HG03025 (cell line): ENCODE data around the gene LAMC1.
"Not testable (repeated sequence)": the region's sequence is repeated elsewhere in the genome, so short reads cannot be mapped to it uniquely, and the experiment has no call there.

ENCODE experiments used
- ATAC-seq: cut with Tn5 transposase; IDR thresholded peaks from one replicate; pipeline ENCODE4 v1.9.1; 2021; ENCODE audit warnings: mild to moderate bottlenecking, moderate library complexity; ENCODE audit not compliant: unreplicated experiment, low FRiP score

LAMC1 gene

DNA sequence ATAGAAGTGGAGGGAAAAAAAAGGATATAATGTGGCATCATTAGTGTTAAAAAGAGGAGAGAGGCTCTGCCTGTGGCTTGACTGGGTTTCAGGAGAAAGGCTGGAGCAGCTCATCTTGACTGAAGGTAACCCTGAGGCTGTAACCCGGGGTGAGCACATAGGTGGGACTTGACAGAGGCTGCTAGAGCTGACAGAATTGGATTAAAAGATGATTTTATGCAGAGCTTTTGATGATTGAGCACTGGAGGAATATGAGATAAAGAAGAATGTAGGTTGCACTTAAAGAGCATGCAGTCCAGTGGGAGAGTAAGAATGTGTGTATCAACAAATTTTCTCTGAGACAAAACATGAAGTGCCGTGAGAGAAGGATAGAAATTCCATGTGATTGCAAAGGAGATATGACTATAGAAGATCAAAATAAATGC, 17.3 kb downstream of the LAMC1 start:
- no peak for ATAC-seq

DNA sequence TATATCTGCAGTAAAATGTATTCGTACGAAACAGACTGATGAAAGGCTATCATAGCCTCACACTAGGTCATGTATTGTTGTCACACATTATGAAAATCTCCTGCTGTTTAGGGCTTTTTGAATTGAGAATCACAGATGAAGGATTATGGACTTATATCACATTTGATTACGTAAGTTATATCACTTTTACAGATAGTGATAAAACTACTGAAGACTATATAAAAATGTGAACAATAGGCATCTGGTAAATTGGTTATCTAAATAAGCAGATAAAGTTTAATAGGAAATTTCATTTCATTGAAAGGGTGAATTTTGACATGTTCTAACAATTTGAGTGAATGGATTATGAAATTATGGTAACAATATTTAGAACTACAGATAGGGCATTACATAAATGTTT, 20.0 kb downstream of the LAMC1 start:
- no peak for ATAC-seq

DNA sequence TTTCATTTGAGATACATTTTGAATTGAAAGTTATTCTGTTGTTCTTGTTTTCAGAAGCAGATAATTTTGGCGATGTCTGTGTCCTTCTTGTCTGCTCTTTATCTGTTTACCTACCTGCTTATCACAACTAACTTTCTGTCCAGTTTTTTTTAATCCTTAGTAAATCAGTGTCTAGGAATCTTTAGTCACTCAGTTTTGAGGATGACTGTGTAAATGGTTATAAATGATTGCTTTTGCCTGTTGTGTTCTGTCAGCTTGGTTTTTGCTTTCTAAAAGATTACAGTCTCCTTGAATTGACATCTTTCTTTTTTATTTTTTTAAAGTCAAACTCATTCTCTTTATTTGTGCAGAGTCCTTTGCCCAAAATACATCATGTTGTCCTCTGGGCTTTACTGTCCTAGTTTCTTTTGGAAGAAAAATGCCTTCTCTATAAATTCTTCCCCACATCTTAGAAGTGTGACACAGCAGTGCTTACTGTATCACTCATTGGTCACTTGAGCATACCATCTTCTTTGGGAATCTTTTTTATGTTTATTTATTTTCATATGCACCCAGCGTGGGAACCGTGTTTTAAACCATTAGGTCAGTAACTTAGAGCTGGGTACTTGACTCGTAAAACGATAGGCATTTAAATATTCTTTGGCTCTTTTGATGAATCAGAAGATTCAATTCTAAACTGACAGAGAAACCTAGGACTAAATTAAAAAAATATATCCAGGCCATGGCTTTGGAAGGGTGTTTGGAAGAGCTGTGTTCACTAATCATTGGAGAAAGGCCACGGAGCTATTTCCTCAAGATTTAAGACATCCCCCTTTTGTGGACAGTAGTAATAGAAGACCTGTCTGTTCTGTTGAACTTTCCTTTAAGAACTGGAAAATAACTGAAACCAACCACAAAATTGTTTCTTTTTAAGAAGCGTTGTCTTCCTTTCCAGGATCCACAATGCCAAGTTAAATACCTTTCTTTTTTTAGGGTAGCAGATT, 20.9 kb downstream of the LAMC1 start:
- no peak for ATAC-seq

DNA sequence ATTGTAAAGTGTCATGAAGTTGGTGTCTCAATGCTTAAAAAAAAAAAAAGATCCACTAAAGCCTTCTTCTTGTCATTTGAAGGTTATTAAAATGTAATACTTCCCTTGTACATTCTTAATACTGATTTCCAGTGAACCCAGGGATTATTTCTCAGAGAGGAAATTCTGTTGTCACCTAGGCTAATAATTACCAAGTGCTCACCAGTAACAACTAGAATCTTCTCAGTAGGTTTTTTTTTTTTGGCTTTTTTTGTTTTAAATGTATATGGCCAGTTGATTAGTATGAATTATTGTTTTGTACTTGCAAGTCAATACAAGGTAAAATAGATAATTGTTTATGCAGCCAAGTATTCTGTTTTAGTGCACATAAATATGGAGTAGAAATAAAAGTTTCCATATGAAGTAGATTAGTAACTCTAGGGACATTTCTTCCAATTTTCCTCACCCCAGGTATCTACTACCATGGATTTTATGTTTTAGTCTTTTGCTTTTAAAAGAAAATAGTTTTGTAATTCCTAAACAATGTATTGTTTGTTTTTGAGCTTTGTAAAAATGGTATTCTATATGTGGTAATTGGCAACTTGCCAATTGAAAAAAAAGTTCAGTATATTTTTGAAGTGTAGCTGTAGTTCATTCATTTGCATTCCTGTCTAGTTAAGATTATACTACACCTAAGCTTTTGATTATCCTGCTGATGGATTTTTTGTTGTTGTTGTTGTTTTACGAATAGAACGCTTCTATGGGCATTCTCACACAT, 21.9 kb downstream of the LAMC1 start:
- ATAC-seq = no peak

DNA sequence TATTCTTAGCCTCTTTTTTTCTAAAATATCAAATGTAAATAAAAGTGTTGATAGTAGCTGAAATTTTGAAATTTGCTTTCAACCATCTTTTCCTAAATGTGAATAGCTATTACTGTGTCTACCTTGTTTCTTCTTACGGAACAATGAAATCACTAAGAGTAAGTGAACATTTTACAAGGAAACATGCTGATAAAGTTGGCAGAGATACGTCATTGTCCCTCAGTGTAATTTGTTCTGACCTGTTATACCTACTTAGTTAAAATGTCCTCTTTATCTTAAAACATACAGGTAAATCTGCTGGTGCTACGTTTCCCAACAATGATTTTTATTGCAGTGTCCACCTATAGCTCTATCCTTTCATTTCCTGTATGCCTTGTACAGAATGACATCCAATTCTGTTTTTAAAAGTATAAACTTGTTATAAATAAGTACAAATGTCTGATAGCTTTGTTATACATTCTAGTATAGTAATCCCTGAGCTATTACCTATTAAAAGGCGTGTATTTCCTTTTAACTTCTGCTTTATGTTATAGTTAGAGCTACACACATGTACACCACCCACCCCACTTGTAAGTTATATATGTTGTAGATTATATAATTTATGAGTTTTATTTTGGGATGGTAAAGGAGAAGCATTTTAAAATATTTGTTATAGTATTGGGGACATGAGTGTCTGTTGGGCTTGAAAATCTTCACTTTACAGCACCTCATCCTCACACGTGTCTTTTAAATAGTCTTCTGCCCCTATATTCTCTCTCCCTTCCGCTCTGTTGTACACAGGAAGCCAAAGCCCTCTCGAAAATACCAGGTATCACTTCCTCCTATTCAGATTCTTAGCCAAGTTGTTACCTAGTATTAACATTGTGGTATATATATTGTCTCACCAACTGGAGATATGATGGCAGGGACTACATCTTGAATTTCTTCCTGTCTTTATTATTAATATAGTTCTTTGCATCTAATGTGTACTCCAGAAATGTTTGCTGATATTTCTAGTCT, 25.2 kb downstream of the LAMC1 start:
- ATAC-seq = peak; percentile 94

DNA sequence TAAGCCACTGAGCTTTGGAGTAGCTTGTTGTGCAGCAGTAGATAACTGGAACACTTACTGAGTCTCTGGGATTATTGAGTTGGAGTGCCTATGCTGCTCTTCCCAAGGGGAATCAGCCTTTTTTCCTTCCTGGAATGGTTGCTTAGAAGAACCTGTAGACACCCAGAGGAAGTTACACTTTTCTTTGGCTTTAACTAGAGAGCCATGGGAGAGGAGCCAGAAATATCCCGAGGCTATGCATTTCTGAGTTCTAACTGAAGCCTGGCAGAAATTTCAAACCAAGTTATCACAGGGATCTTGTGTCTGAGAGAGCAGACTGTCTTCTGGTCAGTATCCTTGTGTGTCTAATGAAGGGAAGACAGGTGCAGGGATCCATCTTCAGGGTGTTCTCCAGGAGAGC, 28.3 kb downstream of the LAMC1 start:
- no peak for ATAC-seq

DNA sequence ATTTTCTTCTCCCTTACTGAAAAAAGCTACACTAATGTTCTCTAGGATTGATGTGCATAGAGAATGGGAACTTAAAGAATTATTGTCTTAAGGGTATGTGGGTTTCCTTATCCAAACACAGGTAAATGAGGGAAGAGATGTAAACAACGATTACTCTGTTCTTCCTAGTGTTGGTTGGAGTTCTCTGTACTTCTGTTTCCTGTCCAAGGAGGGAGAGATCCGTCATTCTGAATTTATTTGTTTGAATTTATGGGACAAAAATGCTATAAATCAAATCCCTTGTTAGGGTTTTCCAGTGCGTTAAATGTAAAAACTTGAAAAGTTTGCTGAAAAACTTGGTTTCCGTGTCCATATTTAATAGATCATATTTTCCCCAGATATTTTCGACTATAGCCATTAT, 29.6 kb downstream of the LAMC1 start:
- ATAC-seq = no peak

DNA sequence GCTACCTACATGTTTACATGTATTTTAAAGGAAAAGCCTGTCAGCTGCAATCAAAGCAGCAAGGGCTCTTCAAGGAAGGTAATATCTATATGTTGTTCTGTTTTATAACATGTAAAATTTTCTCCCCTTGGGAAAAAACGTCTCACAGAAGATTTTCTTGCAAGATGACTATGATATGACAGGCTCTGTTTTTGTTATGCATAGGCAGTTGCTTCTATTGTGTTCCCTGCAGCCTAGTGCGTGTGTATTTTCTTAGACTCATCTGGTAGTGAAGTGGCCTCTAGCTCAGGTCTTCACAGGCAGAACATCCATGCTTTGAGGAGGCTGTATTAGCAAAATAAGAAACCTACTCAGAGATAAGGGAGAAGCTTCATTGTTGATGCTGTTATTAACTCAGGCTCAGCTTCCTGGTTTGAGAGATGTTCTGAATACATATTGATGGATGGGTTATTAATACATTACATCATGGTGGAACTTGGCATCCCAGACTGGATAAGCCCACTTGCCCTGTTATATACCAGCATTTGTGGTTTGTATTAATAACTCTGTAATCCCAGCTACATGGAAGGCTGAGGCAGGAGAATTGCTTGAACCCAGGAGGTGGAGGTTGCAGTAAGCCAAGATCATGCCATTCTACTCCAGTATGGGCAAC, 35.8 kb downstream of the LAMC1 start:
- no peak for ATAC-seq

DNA sequence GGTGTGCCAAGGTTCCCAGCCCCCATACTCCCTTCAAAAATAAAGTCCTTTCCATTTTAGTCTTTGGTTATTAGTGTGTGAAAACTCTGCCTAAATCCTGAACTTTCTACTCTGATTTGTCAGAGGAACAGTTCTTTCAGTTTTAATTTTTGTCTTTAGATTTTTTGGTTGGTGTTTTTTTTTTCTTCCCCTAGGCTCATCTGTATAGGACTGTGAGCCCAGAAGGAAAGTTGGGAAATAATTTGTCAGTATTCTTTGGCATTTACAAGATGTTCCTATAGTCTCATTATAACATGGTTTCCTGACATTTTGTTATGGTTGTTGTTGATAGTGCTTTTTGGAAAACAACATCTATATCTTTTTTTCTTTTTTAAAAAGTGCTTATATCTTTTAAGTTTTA, 38.0 kb downstream of the LAMC1 start:
- ATAC-seq = no peak

DNA sequence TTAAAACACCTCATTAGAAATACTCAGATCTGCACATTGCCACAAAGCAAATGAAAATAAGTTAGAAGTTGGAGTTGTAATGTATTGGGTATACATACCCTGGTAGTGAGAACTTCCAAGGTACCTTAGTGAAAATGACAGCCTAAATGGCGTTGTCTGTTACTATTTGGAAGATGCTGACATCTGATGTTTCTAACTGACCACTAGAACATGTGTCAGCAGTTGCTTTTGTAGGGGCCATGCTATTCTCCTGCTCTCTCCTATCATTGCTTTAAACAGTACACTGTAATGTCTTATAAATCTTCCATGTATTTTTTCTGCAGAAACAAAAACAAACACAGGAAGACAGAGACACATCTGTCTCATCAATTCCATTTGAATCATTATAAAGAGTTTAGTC, 40.1 kb downstream of the LAMC1 start:
- ATAC-seq = no peak

DNA sequence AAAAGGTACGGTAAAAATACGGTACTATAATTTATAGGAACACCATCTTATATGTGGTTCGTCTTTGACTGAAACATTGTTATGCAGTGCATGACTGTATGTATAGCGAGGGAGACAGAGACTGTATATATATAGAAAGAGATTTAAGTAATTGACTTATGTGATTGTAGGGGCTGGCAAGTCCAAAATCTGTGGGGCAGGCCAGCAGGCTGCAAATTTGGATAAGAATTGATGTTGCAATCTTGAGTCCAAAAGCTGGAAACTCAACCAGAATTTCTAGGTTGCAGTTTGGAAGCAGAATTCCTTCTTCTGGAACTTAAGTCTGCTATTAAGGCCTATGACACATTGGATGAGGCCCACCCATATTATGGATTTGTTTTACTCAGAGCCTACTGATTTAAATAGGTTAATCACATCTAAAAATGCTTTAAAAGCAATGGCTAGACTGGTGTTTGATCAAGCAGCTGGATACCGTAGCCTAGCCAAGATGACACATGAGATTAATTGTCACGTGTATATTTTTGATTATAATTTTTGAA, 42.0 kb downstream of the LAMC1 start:
- ATAC-seq = no peak

DNA sequence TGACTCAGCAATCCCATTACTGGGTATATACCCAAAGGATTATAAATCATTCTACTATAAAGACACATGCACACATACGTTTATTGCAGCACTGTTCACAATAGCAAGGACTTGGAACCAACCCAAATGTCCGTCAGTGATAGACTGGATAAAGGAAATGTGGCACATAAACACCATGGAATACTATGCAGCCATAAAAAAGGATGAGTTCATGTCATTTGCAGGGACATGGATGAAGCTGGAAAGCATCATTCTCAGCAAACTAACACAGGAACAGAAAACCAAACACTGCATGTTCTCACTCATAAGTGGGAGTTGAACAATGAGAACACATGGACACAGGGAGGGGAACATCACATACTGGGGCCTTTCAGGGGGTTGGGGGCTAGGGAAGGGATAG, 43.2 kb downstream of the LAMC1 start:
- not testable (repeated sequence) for ATAC-seq

DNA sequence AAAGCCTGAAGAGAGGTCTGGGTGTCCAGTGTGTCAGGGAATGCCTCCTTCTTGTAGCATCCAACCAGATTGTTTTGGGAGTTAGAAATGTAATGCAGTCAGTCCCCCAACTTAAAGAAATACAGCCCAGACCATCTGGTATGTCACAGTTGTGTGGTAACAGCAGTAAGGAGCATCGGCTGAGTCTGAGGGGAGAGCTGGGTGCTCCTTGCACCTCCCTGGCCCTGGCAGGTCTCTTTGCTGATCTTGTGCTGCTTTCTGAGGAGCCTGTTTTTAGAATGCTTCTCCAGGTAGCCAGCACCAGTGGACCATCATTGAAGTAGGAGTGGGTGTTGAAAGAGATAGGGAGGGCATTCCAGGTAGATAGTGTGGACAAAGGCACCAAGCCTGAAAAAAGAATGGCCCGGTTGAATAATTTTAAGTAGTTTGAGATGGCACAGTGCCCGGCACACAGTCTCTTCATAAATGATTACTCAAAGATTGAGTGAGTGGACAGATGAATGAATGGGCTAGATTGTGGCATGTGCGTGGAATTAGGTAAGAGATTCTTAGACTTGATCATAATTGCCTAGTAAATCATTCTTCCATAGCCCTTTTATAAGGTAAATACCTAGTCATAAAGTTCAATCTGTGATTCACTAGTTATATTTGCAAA, 46.5 kb downstream of the LAMC1 start:
- no peak for ATAC-seq

DNA sequence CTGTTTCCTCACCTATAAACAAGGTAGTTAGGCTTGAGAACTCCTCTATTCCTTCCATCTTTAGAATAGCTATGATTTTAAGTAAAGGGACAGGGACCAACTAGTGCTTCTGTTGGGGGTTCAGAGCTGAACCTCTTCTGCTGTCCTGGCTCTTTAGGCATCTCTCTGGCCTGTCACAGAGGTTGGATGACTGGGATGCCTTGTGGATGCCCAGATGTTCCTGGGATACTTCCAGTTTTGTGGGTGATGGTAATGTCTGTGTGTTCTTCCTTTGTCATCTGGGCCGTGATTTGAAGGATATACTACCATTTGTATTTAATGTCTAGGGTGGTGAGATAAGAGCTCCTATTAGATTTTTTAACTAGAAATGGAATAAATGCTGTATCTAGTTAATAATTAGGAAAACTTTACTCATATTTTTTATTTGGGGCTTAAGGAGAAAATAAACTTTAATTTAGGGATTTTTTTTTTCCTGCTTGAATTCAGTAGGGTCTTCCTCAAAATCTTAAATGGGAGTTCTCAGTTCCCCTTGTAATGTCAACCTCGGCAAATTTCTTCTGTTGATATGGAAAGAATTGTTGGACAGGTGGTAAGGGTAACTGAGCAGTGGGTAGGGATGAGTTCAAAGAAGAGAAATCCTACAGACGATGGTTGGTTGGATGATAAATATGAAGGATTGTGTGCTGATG, 47.2 kb downstream of the LAMC1 start:
- ATAC-seq = no peak

DNA sequence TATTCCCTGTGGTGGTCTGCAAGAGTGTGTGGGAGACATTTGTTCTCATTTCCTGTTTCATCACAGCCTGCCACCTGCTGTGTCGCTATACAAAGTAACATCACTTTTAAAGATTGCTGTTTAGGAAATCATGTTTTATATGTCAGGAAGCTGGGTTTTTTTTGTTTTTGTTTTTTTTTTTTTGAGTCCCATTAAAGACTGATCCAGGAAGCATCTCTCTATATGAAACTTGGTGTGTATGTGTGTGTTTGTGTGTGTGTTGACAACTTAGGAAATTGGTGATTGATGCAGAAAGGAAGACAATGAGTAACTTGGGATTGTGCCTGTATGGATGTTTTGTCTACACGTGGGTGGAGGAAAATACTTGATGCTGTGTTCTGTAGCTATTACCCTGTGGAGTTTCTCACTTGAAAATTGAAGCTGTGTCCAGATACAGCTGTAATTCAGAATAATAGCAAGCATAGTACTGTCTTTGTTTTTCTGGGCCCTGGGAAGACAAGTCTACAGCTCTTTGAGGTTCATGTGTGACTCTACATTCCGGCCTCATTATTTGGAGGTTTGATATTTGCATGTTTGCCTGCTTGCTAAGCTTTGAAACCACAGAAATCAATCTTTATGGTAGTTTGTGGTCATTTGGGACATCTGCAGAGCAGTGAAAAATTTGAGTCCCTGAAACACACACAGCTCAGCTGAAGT, 47.9 kb downstream of the LAMC1 start:
- ATAC-seq = peak; percentile 88

DNA sequence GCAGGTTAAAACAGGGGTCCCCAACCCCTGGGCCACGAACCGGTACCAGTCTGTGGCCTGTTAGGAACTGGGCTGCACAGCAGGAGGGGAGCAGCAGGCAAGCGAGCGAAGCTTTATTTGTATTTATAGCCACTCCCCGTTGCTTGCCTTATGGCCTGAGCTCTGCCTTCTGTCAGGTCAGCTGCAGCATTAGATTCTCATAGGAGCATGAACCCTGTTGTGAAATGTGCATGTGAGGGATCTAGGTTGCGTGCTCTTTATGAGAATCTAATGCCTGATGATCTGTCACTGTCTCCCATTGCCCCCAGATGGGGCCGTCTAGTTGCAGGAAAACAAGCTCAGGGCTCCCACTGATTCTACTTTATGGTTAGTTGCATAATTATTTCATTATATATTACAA, 49.4 kb downstream of the LAMC1 start:
- not testable (repeated sequence) for ATAC-seq

DNA sequence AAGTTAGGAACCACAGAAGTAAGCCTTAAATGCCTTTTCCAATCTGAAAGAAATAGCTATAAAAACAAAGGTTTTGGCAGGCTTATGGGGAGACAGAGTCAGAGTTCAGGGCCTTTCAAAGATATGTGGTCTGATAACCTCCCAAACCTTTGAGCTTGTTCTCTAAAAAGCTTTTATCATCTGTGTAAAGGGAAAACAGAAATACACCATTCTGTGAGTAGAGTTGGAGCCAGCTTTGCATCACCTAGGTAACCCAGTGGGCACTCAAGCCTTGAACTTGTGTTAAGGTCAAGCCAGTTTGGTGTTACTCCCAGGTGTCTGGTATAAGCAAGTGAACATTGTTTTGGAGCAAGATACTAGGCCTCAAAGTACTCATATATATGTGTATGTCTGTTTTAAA, 50.1 kb downstream of the LAMC1 start:
- ATAC-seq = no peak

DNA sequence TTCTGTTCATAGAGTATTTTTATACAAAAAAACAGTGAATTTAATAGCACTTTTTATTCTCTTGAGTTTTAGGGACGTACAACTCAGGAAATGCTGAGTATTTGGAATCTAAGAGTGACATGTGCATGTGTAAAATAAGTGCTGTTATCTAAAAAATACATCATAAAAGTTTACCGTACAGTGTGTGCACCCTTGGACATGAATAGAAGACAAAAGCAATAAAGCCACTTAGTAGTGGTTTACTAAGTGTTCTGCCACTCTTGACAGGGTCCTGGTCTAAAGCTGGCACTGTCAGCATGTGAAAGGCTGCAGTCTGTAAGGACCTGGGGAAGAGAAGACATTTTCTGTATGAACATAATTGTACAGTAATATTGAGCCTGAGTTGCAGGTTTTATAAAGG, 51.0 kb downstream of the LAMC1 start:
- ATAC-seq = no peak
